Measurements from ENCODE around the gene KISS1. TPM values are rescaled to one million over a fixed set of nuclear protein-coding genes. Genes with fewer than 3 reads are reported as not detected.
A peak's percentile ranks its signal among the peaks of the same experiment; 100 is the strongest.

The KISS1 gene
- total RNA-seq, 3 donors from 2014 or later (not counting 1 experiment from before 2014, with no cell fraction given), result not detected

DNA sequence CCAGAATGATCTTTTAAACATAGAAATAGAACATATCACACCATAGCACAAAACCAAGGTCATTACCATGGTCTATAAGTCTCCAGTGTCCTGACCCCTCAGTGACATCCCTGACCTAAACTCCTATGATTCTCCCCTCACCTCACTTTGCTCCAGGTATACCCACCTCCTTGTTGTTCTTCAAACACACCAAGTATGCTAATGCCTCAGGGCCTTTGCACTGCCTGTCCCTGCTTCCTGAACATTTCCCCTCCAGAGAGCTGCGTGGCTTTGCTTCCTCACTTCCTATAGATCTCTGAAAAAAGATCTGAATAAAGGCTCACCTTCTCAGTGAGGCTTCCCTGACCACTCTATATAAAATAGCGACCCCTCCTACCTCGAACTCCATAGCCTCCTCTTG is 16.4 kb upstream of the KISS1 start:
- Histone ChIP-seq H3K27ac (ENCODE audit: low read length) (no peak overlapping the region), H3K27me3 (ENCODE audit: control insufficient read depth, insufficient read depth, low read length) (no peaks in the 10 kb centered on the region), H3K36me3 (ENCODE audit: control insufficient read depth, insufficient read depth, low read length) (no peaks in the 10 kb centered on the region), H3K9me3 (ENCODE audit: control insufficient read depth, insufficient read depth, low read length) (no peaks in the 10 kb centered on the region), H3K4me1 (ENCODE audit: control insufficient read depth, insufficient read depth, low read length) (peaks cover 10% of the 10 kb centered on the region), H3K4me3 (ENCODE audit: low read length) (no peak overlapping the region)
- Mint-ChIP-seq H3K4me1 (peaks cover 4 to 9% of the 10 kb centered on the region in 2 donors), H3K27me3 (ENCODE audit: low read depth in 2 of 2) (peaks cover 3% of the 10 kb centered on the region in 2 donors), H3K27ac (no peak overlapping the region), H3K36me3 (no peaks in the 10 kb centered on the region), H3K9me3 (no peaks in the 10 kb centered on the region), H3K4me3 (no peak overlapping the region)
- intact Hi-C loops (cut with micrococcal nuclease), result no loop called here
- no peak for DNase-seq
- 96% methylated on average over 3 of the region's 3 CpGs for WGBS (ENCODE audit: insufficient coverage)
- TF ChIP-seq, protein P1, sequence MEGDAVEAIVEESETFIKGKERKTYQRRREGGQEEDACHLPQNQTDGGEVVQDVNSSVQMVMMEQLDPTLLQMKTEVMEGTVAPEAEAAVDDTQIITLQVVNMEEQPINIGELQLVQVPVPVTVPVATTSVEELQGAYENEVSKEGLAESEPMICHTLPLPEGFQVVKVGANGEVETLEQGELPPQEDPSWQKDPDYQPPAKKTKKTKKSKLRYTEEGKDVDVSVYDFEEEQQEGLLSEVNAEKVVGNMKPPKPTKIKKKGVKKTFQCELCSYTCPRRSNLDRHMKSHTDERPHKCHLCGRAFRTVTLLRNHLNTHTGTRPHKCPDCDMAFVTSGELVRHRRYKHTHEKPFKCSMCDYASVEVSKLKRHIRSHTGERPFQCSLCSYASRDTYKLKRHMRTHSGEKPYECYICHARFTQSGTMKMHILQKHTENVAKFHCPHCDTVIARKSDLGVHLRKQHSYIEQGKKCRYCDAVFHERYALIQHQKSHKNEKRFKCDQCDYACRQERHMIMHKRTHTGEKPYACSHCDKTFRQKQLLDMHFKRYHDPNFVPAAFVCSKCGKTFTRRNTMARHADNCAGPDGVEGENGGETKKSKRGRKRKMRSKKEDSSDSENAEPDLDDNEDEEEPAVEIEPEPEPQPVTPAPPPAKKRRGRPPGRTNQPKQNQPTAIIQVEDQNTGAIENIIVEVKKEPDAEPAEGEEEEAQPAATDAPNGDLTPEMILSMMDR (IDR thresholded peaks at IDR 0.05), result no peak
- no peak for ATAC-seq

GRCh38 chr1:204211046-204211445 is 14.8 kb upstream of the KISS1 start:
- no peak overlapping the region for H3K27ac Mint-ChIP-seq
- Histone ChIP-seq H3K9me3 (ENCODE audit: control insufficient read depth, insufficient read depth, low read length) (no peaks in the 10 kb centered on the region), H3K27me3 (ENCODE audit: control insufficient read depth, insufficient read depth, low read length) (peaks cover under 1% of the 10 kb centered on the region), H3K36me3 (ENCODE audit: control insufficient read depth, insufficient read depth, low read length) (no peaks in the 10 kb centered on the region), H3K27ac (ENCODE audit: low read length) (no peak overlapping the region), H3K4me1 (ENCODE audit: control insufficient read depth, insufficient read depth, low read length) (peaks cover 13% of the 10 kb centered on the region), H3K4me3 (ENCODE audit: low read length) (no peak overlapping the region)
- ATAC-seq, result no peak
- WGBS (ENCODE audit: insufficient coverage), result 93% methylated on average over 7 of the region's 7 CpGs
- H3K4me3 Mint-ChIP-seq, result no peak overlapping the region
- no peak for DNase-seq
- peaks cover 4 to 9% of the 10 kb centered on the region in 2 donors for H3K4me1 Mint-ChIP-seq
- intact Hi-C loops (cut with micrococcal nuclease), result no loop called here
- H3K27me3 Mint-ChIP-seq (ENCODE audit: low read depth in 2 of 2), result peaks cover 9 to 16% of the 10 kb centered on the region in 2 donors
- no peaks in the 10 kb centered on the region for H3K9me3 Mint-ChIP-seq
- no peaks in the 10 kb centered on the region for H3K36me3 Mint-ChIP-seq
- TF ChIP-seq, protein P1 (IDR thresholded peaks at IDR 0.05), result no peak

- H3K27me3 ChIP-seq (ENCODE audit: control insufficient read depth, insufficient read depth, low read length), result peaks cover 2% of the 10 kb centered on the region
- DNase-seq, result peak; percentile 71 to 80
- peak; percentile 84 to 98 (median 95) for ATAC-seq
- H3K4me3 ChIP-seq (ENCODE audit: low read length), result no peak overlapping the region
- no peak overlapping the region for H3K27ac ChIP-seq (ENCODE audit: low read length)
- Mint-ChIP-seq H3K36me3 (no peaks in the 10 kb centered on the region), H3K27me3 (ENCODE audit: low read depth in 2 of 2) (peaks cover 30 to 48% of the 10 kb centered on the region in 2 donors), H3K4me3 (no peak overlapping the region), H3K4me1 (no peaks in the 10 kb centered on the region), H3K9me3 (no peaks in the 10 kb centered on the region), H3K27ac (no peak overlapping the region)
- no peaks in the 10 kb centered on the region for H3K36me3 ChIP-seq (ENCODE audit: control insufficient read depth, insufficient read depth, low read length)
- peaks cover 4% of the 10 kb centered on the region for H3K4me1 ChIP-seq (ENCODE audit: control insufficient read depth, insufficient read depth, low read length)
- intact Hi-C loops (cut with micrococcal nuclease), result loop anchor here (1.0 kb wide), 2 partner anchors 45 to 346 kb away; partner anchors contain the start of gene SNRPE
- 24% methylated on average over 13 of the region's 13 CpGs for WGBS (ENCODE audit: insufficient coverage)
- TF ChIP-seq, protein P1 (IDR thresholded peaks at IDR 0.05), result peak; percentile 94
- no peaks in the 10 kb centered on the region for H3K9me3 ChIP-seq (ENCODE audit: control insufficient read depth, insufficient read depth, low read length)
Measured at GRCh38 chr1:204207136-204207616, 10.9 kb upstream of the KISS1 start.

DNA sequence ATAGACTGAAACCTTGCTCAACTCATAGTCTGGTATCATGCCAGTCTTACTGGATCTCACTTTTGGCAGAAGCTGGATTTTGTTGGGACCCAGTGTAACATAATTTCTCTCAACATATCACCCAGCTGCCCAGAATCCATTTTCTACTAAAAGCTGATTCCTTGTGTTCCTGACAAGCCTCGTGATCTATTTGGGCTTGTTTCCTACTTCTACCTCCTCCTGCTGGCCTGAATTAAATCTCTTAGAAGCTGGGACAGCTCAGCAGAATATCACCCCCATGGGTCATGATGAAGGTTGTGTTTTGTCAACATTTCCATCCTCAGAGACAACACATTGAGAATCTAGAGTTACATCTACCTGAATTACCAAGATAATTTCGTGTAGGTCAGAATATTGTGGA is 9.8 kb upstream of the KISS1 start:
- intact Hi-C loops (cut with micrococcal nuclease), result no loop called here
- Histone ChIP-seq H3K27me3 (ENCODE audit: control insufficient read depth, insufficient read depth, low read length) (peaks cover 2% of the 10 kb centered on the region), H3K36me3 (ENCODE audit: control insufficient read depth, insufficient read depth, low read length) (no peaks in the 10 kb centered on the region), H3K4me3 (ENCODE audit: low read length) (no peak overlapping the region), H3K9me3 (ENCODE audit: control insufficient read depth, insufficient read depth, low read length) (no peaks in the 10 kb centered on the region), H3K4me1 (ENCODE audit: control insufficient read depth, insufficient read depth, low read length) (peaks cover 4% of the 10 kb centered on the region), H3K27ac (ENCODE audit: low read length) (no peak overlapping the region)
- no peaks in the 10 kb centered on the region for H3K4me1 Mint-ChIP-seq
- H3K27ac Mint-ChIP-seq, result no peak overlapping the region
- no peak overlapping the region for H3K4me3 Mint-ChIP-seq
- TF ChIP-seq, protein P1 (IDR thresholded peaks at IDR 0.05), result no peak
- WGBS (ENCODE audit: insufficient coverage), result 40% methylated on average over 1 of the region's 2 CpGs
- DNase-seq, result no peak
- no peak for ATAC-seq
- H3K27me3 Mint-ChIP-seq (ENCODE audit: low read depth in 2 of 2), result peaks cover 31 to 48% of the 10 kb centered on the region in 2 donors
- no peaks in the 10 kb centered on the region for H3K36me3 Mint-ChIP-seq
- no peaks in the 10 kb centered on the region for H3K9me3 Mint-ChIP-seq

Measured in natural killer cell (primary cell).